HEK293 (cell line): ENCODE results near the gene TRMU.

Experiments
- EGR2 ChIP-seq: fragments of 450-650 bp; formaldehyde crosslinking; IDR thresholded peaks from 2 replicates; pipeline ENCODE4 v1.5.1; 2016; ENCODE audit warnings: low read depth, missing biosample characterization, missing genetic modification characterization
- GFI1B ChIP-seq: fragments of 450-650 bp; formaldehyde crosslinking; IDR thresholded peaks from 2 replicates; pipeline ENCODE4 v1.5.1; 2016; ENCODE audit warnings: missing biosample characterization, missing genetic modification characterization
- GLI2 ChIP-seq: fragments of 450-650 bp; formaldehyde crosslinking; IDR thresholded peaks from 2 replicates; pipeline ENCODE4; 2017; ENCODE audit warnings: missing biosample characterization, missing genetic modification characterization, low read depth, borderline replicate concordance
- OSR2 ChIP-seq: fragments of 450-650 bp; formaldehyde crosslinking; IDR thresholded peaks from 2 replicates; pipeline ENCODE4 v1.5.1; 2016; ENCODE audit warnings: missing biosample characterization, missing genetic modification characterization
- SP3 ChIP-seq: fragments of 450-650 bp; formaldehyde crosslinking; IDR thresholded peaks from 2 replicates; pipeline ENCODE4 v1.5.1; 2016; ENCODE audit warnings: missing biosample characterization, missing genetic modification characterization
- ZBTB1 ChIP-seq: fragments of 450-650 bp; formaldehyde crosslinking; IDR thresholded peaks from 2 replicates; pipeline ENCODE4 v1.5.1; 2016; ENCODE audit warnings: missing biosample characterization, missing genetic modification characterization
- ZBTB11 ChIP-seq: fragments of 450-650 bp; formaldehyde crosslinking; conservative IDR thresholded peaks from 2 replicates; pipeline ENCODE4 v1.5.1; 2016; ENCODE audit warnings: low read depth, missing biosample characterization, missing genetic modification characterization
- ZBTB6 ChIP-seq: fragments of 450-650 bp; formaldehyde crosslinking; IDR thresholded peaks from 2 replicates; pipeline ENCODE4 v1.5.1; 2017; ENCODE audit warnings: missing biosample characterization, missing genetic modification characterization
- ZFHX2 ChIP-seq: fragments of 450-650 bp; formaldehyde crosslinking; conservative IDR thresholded peaks from 2 replicates; pipeline ENCODE4 v1.5.1; 2016; ENCODE audit warnings: missing biosample characterization, missing genetic modification characterization
- ZFP37 ChIP-seq: fragments of 450-650 bp; formaldehyde crosslinking; IDR thresholded peaks from 2 replicates; pipeline ENCODE4 v1.5.1; 2016; ENCODE audit warnings: missing biosample characterization, missing genetic modification characterization
- ZNF112 ChIP-seq: fragments of 450-650 bp; formaldehyde crosslinking; IDR thresholded peaks from 2 replicates; pipeline ENCODE4 v1.5.0; 2017; ENCODE audit warnings: missing biosample characterization, missing genetic modification characterization
- ZNF114 ChIP-seq: fragments of 450-650 bp; formaldehyde crosslinking; IDR thresholded peaks from 2 replicates; pipeline ENCODE4 v1.5.0; 2017; ENCODE audit warnings: missing biosample characterization, missing genetic modification characterization
- ZNF16 ChIP-seq: fragments of 450-650 bp; formaldehyde crosslinking; IDR thresholded peaks from 2 replicates; pipeline ENCODE4 v1.5.1; 2016; ENCODE audit warnings: low read depth, missing biosample characterization, missing genetic modification characterization
- ZNF2 ChIP-seq: fragments of 450-650 bp; formaldehyde crosslinking; IDR thresholded peaks from 2 replicates; pipeline ENCODE4 v1.5.1; 2016; ENCODE audit warnings: missing biosample characterization, missing genetic modification characterization
- ZNF211 ChIP-seq: fragments of 450-650 bp; formaldehyde crosslinking; IDR thresholded peaks from 2 replicates; pipeline ENCODE4 v1.5.1; 2016; ENCODE audit warnings: low read depth, missing biosample characterization, missing genetic modification characterization
- ZNF214 ChIP-seq: fragments of 450-650 bp; formaldehyde crosslinking; IDR thresholded peaks from 2 replicates; pipeline ENCODE4 v1.5.1; 2017; ENCODE audit warnings: missing biosample characterization, mild to moderate bottlenecking, missing genetic modification characterization, borderline replicate concordance
- ZNF223 ChIP-seq: fragments of 450-650 bp; formaldehyde crosslinking; IDR thresholded peaks from 2 replicates; pipeline ENCODE4 v1.5.1; 2016; ENCODE audit warnings: missing biosample characterization, missing genetic modification characterization
- ZNF280D ChIP-seq: fragments of 450-650 bp; formaldehyde crosslinking; IDR thresholded peaks from 2 replicates; pipeline ENCODE4 v1.5.1; 2016; ENCODE audit warnings: missing biosample characterization, missing genetic modification characterization
- ZNF311 ChIP-seq: fragments of 450-650 bp; formaldehyde crosslinking; IDR thresholded peaks from 2 replicates; pipeline ENCODE4 v1.5.1; 2017; ENCODE audit warnings: missing biosample characterization, missing genetic modification characterization, borderline replicate concordance
- ZNF362 ChIP-seq: fragments of 450-650 bp; formaldehyde crosslinking; IDR thresholded peaks from 2 replicates; pipeline ENCODE4 v1.5.1; 2016; ENCODE audit warnings: missing biosample characterization, missing genetic modification characterization
- ZNF366 ChIP-seq: fragments of 450-650 bp; formaldehyde crosslinking; conservative IDR thresholded peaks from 2 replicates; pipeline ENCODE4 v1.5.1; 2016; ENCODE audit warnings: missing biosample characterization, missing genetic modification characterization
- ZNF501 ChIP-seq: fragments of 450-650 bp; formaldehyde crosslinking; IDR thresholded peaks from 2 replicates; pipeline ENCODE4 v1.5.1; 2016; ENCODE audit warnings: missing biosample characterization, missing genetic modification characterization
- ZNF513 ChIP-seq: fragments of 450-650 bp; IDR thresholded peaks from 2 replicates; pipeline ENCODE4 v1.5.1; 2018; ENCODE audit warnings: missing biosample characterization, missing genetic modification characterization
- ZNF549 ChIP-seq: fragments of 450-650 bp; IDR thresholded peaks from 2 replicates; pipeline ENCODE4 v1.5.1; 2018; ENCODE audit warnings: missing biosample characterization, missing genetic modification characterization, mild to moderate bottlenecking, inconsistent platforms, moderate library complexity
- ZNF555 ChIP-seq: fragments of 450-650 bp; formaldehyde crosslinking; conservative IDR thresholded peaks from 2 replicates; pipeline ENCODE4 v1.5.1; 2017; ENCODE audit warnings: missing biosample characterization, mild to moderate bottlenecking, missing genetic modification characterization, inconsistent platforms
- ZNF660 ChIP-seq: fragments of 450-650 bp; IDR thresholded peaks from 2 replicates; pipeline ENCODE4 v1.5.1; 2018; ENCODE audit warnings: missing biosample characterization, mild to moderate bottlenecking, missing genetic modification characterization
- ZNF785 ChIP-seq: fragments of 450-650 bp; formaldehyde crosslinking; IDR thresholded peaks from 2 replicates; pipeline ENCODE4 v1.5.1; 2016; ENCODE audit warnings: missing biosample characterization, missing genetic modification characterization
- ZNF830 ChIP-seq: fragments of 450-650 bp; IDR thresholded peaks from 2 replicates; pipeline ENCODE4 v1.5.0; 2018; ENCODE audit warnings: missing biosample characterization, missing genetic modification characterization, low read depth, mild to moderate bottlenecking, moderate library complexity
- ZNF837 ChIP-seq: fragments of 450-650 bp; formaldehyde crosslinking; IDR thresholded peaks from 2 replicates; pipeline ENCODE4 v1.5.1; 2016; ENCODE audit warnings: missing biosample characterization, missing genetic modification characterization
- ZXDB ChIP-seq: fragments of 450-650 bp; formaldehyde crosslinking; IDR thresholded peaks from 2 replicates; pipeline ENCODE4 v1.5.1; 2016; ENCODE audit warnings: missing biosample characterization, missing genetic modification characterization

Gene TRMU

GRCh38 chr22:46296257-46297150 is 39.0 kb upstream of the TRMU start, which contains the start of gene GTSE1 (continued):
- TF ChIP-seq GLI2 (tag by site-specific recombination) (no peak), ZBTB1 (tag by site-specific recombination) (no peak), ZNF2 (peak; percentile 49; the same call in 1 of the 2 replicates), OSR2 (tag by site-specific recombination) (no peak; the same call in 1 of the 2 replicates), ZNF214 (tag by site-specific recombination) (no peak), ZFHX2 (peak; percentile 43), EGR2 (0 out of 2 replicates have a peak, but pooled peaks have one; percentile 3), GFI1B (no peak), ZNF311 (tag by site-specific recombination) (no peak), ZNF112 (tag by site-specific recombination) (no peak), ZNF555 (no peak), ZNF513 (tag by site-specific recombination) (no peak), SP3 (tag by site-specific recombination) (peak; percentile 91), ZNF366 (tag by site-specific recombination) (no peak), ZNF830 (tag by site-specific recombination) (no peak), ZNF223 (tag by site-specific recombination) (no peak), ZNF211 (tag by site-specific recombination) (no peak), ZXDB (tag by site-specific recombination) (peak; percentile 57), ZBTB11 (tag by site-specific recombination) (peak; percentile 95), ZNF549 (tag by site-specific recombination) (no peak), ZNF660 (tag by site-specific recombination) (peak; percentile 35; the same call in 1 of the 2 replicates), ZNF501 (tag by site-specific recombination) (0 out of 2 replicates have a peak, but pooled peaks have one; percentile 27), ZFP37 (peak; percentile 60; the same call in 1 of the 2 replicates), ZNF16 (tag by site-specific recombination) (no peak), ZBTB6 (tag by site-specific recombination) (peak; percentile 80; the same call in 1 of the 2 replicates), ZNF114 (tag by site-specific recombination) (no peak), ZNF785 (tag by site-specific recombination) (no peak), ZNF837 (tag by site-specific recombination) (no peak), ZNF362 (no peak), ZNF280D (no peak)
